ENCODE data around the gene EEFSEC.

GRCh38 chr3:128205558-128206145, 52.4 kb downstream of the EEFSEC start:
- TF ChIP-seq CTCF (IDR thresholded peaks at IDR 0.05) (no peak), EP300 (IDR thresholded peaks at IDR 0.05) (no peak), POLR2A (IDR thresholded peaks at IDR 0.05) (no peak)
